SK-N-SH treated with all-trans-retinoic acid at 6 μM for 48 hours (cell line): ENCODE results near the gene SP2.

ENCODE experiments used
- ARNTL ChIP-seq: fragments of 450-650 bp; formaldehyde crosslinking; IDR thresholded peaks from 2 replicates; pipeline ENCODE4 v1.5.0; 2020; ENCODE audit warnings: low read depth, mild to moderate bottlenecking, moderate library complexity, borderline replicate concordance
- CSDC2 ChIP-seq: fragments of 250-450 bp; sonication (Bioruptor Pico); IDR thresholded peaks from 2 replicates; pipeline ENCODE4 v1.5.0; 2020; ENCODE audit warnings: mild to moderate bottlenecking, moderate library complexity
- ESRRG ChIP-seq: fragments of 250-450 bp; sonication (Bioruptor Pico); IDR thresholded peaks from 2 replicates; pipeline ENCODE4 v1.6.1; 2021; ENCODE audit warnings: mild to moderate bottlenecking
- GLIS3 ChIP-seq: fragments of 250-450 bp; sonication (Bioruptor Pico); IDR thresholded peaks from 2 replicates; pipeline ENCODE4 v1.5.0; 2020; ENCODE audit warnings: mild to moderate bottlenecking, moderate library complexity
- SNAI2 ChIP-seq: fragments of 250-450 bp; sonication (Bioruptor Pico); IDR thresholded peaks from 2 replicates; pipeline ENCODE4 v1.5.0; 2020; ENCODE audit warnings: mild to moderate bottlenecking, moderate library complexity
- TOX ChIP-seq: fragments of 250-450 bp; sonication (Bioruptor Pico); IDR thresholded peaks from 2 replicates; pipeline ENCODE4 v1.8.0; 2021; ENCODE audit warnings: mild to moderate bottlenecking, moderate library complexity, borderline replicate concordance
- ZC3H10 ChIP-seq: fragments of 250-450 bp; sonication (Bioruptor Pico); IDR thresholded peaks from 2 replicates; pipeline ENCODE4 v1.5.1; 2021; ENCODE audit warnings: mild to moderate bottlenecking, moderate library complexity
- ZFP3 ChIP-seq: fragments of 250-450 bp; sonication (Bioruptor Pico); IDR thresholded peaks from 2 replicates; pipeline ENCODE4 v1.5.0; 2020; ENCODE audit warnings: mild to moderate bottlenecking, moderate library complexity
- ZFP30 ChIP-seq: fragments of 450-650 bp; formaldehyde crosslinking; IDR thresholded peaks from 2 replicates; pipeline ENCODE4 v1.5.0; 2022; ENCODE audit warnings: mild to moderate bottlenecking, moderate library complexity
- TF ChIP-seq, protein P1 (sequence below): fragments of 250-450 bp; sonication (Bioruptor Pico); IDR thresholded peaks from 2 replicates; pipeline ENCODE4 v1.5.0; 2020; ENCODE audit warnings: mild to moderate bottlenecking, moderate library complexity
- TF ChIP-seq, protein P2 (sequence below): fragments of 250-450 bp; sonication (Bioruptor Pico); IDR thresholded peaks from 2 replicates; pipeline ENCODE4 v1.8.0; 2020; ENCODE audit warnings: mild to moderate bottlenecking, moderate library complexity, borderline replicate concordance
- TF ChIP-seq, protein P3 (sequence below): fragments of 250-450 bp; sonication (Bioruptor Pico); IDR thresholded peaks from 2 replicates; pipeline ENCODE4 v1.8.0; 2021; ENCODE audit warnings: low read depth, mild to moderate bottlenecking, moderate library complexity, borderline replicate concordance
- TF ChIP-seq, protein P4 (sequence below): fragments of 250-450 bp; sonication (Bioruptor Pico); IDR thresholded peaks from 2 replicates; pipeline ENCODE4 v1.5.1; 2020; ENCODE audit warnings: low read depth, mild to moderate bottlenecking, moderate library complexity

DNA sequence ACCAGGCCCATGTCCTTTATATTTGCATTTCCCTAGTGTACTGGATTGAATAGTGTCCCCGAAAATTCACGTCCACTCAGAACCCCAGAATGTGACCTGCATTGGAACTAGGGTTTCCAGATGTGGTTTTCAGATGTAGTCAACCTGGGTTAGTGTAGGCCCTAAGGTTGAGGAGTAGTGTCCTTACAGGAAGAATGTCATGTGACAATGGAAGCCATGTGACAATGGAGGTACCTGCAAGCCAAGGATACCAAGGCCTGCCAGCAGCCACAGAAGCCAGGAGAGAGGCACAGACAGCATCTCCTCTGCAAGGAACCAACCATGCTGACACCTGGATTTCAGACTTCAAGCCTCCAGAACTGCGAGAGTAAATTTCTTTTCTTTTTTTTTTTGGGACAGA, 66.9 kb downstream of the SP2 start:
- TF ChIP-seq ZFP30 (CRISPR knock-in tag): no peak
- TF ChIP-seq ZFP3 (CRISPR knock-in tag): no peak
- TF ChIP-seq, protein P1, sequence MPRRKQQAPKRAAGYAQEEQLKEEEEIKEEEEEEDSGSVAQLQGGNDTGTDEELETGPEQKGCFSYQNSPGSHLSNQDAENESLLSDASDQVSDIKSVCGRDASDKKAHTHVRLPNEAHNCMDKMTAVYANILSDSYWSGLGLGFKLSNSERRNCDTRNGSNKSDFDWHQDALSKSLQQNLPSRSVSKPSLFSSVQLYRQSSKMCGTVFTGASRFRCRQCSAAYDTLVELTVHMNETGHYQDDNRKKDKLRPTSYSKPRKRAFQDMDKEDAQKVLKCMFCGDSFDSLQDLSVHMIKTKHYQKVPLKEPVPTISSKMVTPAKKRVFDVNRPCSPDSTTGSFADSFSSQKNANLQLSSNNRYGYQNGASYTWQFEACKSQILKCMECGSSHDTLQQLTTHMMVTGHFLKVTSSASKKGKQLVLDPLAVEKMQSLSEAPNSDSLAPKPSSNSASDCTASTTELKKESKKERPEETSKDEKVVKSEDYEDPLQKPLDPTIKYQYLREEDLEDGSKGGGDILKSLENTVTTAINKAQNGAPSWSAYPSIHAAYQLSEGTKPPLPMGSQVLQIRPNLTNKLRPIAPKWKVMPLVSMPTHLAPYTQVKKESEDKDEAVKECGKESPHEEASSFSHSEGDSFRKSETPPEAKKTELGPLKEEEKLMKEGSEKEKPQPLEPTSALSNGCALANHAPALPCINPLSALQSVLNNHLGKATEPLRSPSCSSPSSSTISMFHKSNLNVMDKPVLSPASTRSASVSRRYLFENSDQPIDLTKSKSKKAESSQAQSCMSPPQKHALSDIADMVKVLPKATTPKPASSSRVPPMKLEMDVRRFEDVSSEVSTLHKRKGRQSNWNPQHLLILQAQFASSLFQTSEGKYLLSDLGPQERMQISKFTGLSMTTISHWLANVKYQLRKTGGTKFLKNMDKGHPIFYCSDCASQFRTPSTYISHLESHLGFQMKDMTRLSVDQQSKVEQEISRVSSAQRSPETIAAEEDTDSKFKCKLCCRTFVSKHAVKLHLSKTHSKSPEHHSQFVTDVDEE: no peak
- TF ChIP-seq ARNTL (CRISPR knock-in tag): no peak
- TF ChIP-seq, protein P2, sequence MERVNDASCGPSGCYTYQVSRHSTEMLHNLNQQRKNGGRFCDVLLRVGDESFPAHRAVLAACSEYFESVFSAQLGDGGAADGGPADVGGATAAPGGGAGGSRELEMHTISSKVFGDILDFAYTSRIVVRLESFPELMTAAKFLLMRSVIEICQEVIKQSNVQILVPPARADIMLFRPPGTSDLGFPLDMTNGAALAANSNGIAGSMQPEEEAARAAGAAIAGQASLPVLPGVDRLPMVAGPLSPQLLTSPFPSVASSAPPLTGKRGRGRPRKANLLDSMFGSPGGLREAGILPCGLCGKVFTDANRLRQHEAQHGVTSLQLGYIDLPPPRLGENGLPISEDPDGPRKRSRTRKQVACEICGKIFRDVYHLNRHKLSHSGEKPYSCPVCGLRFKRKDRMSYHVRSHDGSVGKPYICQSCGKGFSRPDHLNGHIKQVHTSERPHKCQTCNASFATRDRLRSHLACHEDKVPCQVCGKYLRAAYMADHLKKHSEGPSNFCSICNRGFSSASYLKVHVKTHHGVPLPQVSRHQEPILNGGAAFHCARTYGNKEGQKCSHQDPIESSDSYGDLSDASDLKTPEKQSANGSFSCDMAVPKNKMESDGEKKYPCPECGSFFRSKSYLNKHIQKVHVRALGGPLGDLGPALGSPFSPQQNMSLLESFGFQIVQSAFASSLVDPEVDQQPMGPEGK (CRISPR knock-in tag): no peak
- TF ChIP-seq, protein P3, sequence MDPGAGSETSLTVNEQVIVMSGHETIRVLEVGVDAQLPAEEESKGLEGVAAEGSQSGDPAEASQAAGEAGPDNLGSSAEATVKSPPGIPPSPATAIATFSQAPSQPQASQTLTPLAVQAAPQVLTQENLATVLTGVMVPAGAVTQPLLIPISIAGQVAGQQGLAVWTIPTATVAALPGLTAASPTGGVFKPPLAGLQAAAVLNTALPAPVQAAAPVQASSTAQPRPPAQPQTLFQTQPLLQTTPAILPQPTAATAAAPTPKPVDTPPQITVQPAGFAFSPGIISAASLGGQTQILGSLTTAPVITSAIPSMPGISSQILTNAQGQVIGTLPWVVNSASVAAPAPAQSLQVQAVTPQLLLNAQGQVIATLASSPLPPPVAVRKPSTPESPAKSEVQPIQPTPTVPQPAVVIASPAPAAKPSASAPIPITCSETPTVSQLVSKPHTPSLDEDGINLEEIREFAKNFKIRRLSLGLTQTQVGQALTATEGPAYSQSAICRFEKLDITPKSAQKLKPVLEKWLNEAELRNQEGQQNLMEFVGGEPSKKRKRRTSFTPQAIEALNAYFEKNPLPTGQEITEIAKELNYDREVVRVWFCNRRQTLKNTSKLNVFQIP (CRISPR knock-in tag): no peak
- TF ChIP-seq ZC3H10: no peak
- TF ChIP-seq TOX (CRISPR knock-in tag): no peak
- TF ChIP-seq GLIS3 (CRISPR knock-in tag): no peak
- TF ChIP-seq, protein P4, sequence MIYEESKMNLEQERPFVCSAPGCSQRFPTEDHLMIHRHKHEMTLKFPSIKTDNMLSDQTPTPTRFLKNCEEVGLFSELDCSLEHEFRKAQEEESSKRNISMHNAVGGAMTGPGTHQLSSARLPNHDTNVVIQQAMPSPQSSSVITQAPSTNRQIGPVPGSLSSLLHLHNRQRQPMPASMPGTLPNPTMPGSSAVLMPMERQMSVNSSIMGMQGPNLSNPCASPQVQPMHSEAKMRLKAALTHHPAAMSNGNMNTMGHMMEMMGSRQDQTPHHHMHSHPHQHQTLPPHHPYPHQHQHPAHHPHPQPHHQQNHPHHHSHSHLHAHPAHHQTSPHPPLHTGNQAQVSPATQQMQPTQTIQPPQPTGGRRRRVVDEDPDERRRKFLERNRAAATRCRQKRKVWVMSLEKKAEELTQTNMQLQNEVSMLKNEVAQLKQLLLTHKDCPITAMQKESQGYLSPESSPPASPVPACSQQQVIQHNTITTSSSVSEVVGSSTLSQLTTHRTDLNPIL (CRISPR knock-in tag): no peak
- no peak for TF ChIP-seq ESRRG (CRISPR knock-in tag)
- TF ChIP-seq SNAI2 (CRISPR knock-in tag): no peak
- no peak for TF ChIP-seq CSDC2 (CRISPR knock-in tag)
